Right ventricle myocardium inferior (tissue), 1 donor: ENCODE data around the gene CDK5. TPM values are rescaled to one million over a fixed set of nuclear protein-coding genes. Genes with fewer than 3 reads are reported as not detected.

Experiments
- ATAC-seq: fragments of 200-7000 bp; cut with Tn5 transposase; one replicate; pipeline ENCODE4 v1.9.1; 2020; ENCODE audit warnings: mild to moderate bottlenecking, moderate library complexity
- DNase-seq: peaks from one replicate; pipeline ENCODE4 v3.0.0; 2021; ENCODE audit errors: missing footprints
- intact Hi-C: fragments of 100-400 bp; cut with DNase I; formaldehyde crosslinking; loops from one replicate; pipeline ENCODE4 v1.11.0; 2022
- total RNA-seq: library from RNA; stranded (reverse); fragmentation: NEBNext Ultra II Directional; extraction: Animal tissue kit (Norgen Biotek cat#: 25700); gene quantifications from one replicate; pipeline ENCODE4 v1.2.1, GENCODE V29; 2021
- donor health status: DM: no; HTN: yes; CAD: no; lungs with severe emphysema.

CDK5 gene
- total RNA-seq, 1 donor from 2014 or later = 6.7 TPM

- intact Hi-C loops = no loop called here
- ATAC-seq (no peak), DNase-seq (no peak)
These were observed 3.8 kb upstream of the CDK5 start for GRCh38 chr7:151061213-151062110.

DNA sequence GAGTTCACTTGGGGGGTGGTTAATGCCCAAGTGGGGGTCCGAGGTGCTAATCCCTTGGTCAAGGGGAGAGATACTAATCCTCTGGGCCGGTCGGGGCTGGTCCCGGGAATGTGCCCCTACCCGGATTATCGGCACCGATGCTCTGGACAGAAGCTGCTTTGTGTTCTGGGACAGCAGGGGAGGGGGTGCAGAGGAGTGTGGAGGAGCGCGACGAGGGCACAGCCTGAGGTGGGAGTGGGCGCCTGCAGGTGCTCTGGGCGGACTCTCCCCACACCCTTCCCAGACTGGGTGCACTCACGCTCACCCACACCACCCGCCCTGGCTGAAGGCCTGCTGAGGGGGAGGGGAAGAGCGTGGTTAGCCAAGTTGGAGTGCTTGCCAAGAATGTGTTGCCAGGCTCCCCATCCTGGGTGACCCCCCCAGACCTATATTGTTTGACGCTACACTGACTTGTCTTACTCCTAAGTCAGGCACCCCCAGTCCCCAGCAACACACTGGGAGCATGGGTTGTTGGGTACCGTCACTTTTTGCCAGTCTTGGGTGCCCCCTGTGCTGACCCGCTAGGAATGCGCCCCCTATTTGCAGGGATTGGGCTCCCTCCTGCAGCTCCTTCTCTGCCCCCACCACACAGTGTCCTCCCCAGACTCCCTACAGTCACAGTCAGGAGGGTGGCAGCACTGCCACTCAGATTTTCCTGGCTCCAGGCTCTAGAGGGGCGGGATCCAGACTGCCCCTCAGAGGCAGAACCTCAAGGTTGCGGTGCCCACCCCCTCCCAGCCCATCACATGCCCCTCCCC, 2.9 kb upstream of the CDK5 start:
- DNase-seq (no peak), ATAC-seq (no peak)
- intact Hi-C loops = no loop called here

GRCh38 chr7:151060113-151060415, 2.4 kb upstream of the CDK5 start:
- intact Hi-C loops = no loop called here
- DNase-seq = no peak
- no peak for ATAC-seq

- intact Hi-C loops = loop anchor here (1.0 to 2.0 kb wide), 2 partner anchors 23 to 31 kb away; partner anchors contain the start of genes ABCB8 and TMUB1
- peak; percentile 70 for ATAC-seq
- peak; percentile 91 for DNase-seq
These were observed 1.8 kb upstream of the CDK5 start, which contains the start of gene SLC4A2 for GRCh38 chr7:151059367-151060112. SLC4A2 (plus strand) TSS chr7:151059589; CDS start chr7:151061988, 2,399 bp downstream.

DNA sequence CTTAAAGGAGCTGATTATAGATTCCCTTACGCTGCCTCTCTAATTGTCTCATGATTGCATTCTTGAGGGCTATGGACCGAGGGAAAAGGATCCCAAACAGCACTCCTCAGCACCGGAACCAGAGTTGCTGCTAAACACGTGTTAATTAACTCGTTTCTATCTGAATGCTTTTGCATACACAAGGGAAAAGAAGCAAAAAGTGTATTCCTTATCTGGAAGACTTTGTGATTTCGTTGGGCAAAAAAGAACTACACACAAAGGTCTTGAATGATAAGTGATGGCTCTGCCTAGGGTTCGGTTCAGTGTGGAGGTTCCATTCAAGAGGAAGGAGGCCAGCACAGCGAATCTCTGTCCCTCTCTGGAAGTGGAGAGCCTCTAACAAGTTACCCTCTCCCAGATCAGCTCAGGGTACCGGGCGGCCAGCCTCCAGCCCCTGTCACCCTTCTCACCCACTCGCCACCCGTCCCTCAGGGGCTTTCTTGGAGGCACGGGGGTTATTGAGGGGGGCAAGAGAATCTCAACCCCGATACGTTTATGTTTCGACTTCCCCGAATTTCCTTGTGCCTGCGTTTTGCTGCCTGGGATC, 1.2 kb upstream of the CDK5 start:
- intact Hi-C loops = loop anchor here (1.0 to 2.0 kb wide), 2 partner anchors 24 to 31 kb away; partner anchors contain the start of genes ABCB8 and TMUB1
- DNase-seq (no peak), ATAC-seq (no peak)

- DNase-seq = peak; percentile 99
- intact Hi-C loops = loop anchor here (2.0 kb wide), 2 partner anchors 25 to 57 kb away; partner anchors contain the start of gene TMUB1
- ATAC-seq = peak; percentile 93
These were observed 488 bp upstream of the CDK5 start for GRCh38 chr7:151057989-151058780.

DNA sequence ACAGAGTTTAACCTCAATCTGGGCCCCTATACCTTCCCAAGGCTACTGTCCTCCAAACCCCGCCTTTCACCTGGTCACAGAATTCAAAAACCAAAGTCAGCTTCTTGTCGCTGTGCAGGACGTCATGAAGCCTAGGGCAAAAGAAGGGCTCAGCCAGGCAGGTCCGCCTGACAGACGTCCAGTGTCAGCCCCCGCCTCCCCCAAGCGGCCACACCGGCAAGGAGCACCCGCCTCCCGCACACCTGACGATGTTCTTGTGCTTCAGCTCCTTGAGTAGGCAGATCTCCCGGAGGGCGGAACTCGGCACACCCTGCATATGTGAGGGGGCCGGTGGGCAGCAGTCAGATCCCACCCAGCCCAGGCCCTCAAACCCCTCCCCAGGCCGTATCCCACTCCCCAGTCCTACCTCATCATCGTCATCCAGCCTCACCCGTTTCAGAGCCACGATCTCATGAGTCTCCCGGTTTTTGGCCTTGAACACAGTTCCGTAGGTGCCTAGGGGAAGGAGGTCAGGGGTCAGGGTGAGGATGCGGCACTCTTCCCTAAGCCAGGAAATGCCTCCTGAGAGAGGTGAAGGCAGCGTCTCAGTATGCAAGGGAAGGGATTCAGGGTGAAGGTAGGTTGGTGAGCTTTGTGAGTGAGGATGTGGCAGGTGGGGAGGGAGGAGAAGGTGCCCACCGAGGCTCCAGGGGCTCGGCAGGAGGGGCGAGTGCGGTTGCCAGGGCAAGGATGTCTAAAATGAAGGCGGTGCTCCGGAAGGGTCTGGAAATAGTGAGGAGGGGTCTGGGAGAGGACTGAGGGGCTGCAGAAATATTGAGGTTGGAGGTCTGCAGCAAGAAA, 811 bp downstream of the CDK5 start:
- intact Hi-C loops = loop anchor here (2.0 kb wide), 1 partner anchor 58 kb away; no protein-coding TSS in a partner anchor
- DNase-seq = no peak
- ATAC-seq = no peak

- ATAC-seq (no peak), DNase-seq (no peak)
- intact Hi-C loops = loop anchor here (2.0 kb wide), 1 partner anchor 59 kb away; no protein-coding TSS in a partner anchor
These were observed 1.4 kb downstream of the CDK5 start for GRCh38 chr7:151056283-151056665.

DNA sequence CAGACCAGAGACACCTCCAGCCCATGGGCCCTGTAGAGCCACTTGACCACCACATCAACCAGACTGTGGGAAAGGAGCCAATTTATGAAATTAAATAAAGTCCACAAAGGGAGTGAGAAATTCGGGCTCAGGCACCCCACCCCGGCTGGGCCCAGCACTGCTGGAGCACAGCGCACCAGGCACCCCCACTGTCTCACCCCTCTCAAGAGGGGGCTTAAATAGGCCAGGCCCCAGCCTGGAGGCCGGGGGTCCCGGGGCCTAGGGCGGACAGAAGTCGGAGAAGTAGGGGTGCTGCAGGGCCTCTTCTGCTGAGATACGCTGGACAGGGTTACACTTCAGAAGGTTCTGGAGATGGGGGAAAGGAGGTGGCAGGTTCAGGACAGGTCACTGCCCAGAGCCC, 3.9 kb downstream of the CDK5 start:
- ATAC-seq (no peak), DNase-seq (no peak)
- intact Hi-C loops = no loop called here

DNA sequence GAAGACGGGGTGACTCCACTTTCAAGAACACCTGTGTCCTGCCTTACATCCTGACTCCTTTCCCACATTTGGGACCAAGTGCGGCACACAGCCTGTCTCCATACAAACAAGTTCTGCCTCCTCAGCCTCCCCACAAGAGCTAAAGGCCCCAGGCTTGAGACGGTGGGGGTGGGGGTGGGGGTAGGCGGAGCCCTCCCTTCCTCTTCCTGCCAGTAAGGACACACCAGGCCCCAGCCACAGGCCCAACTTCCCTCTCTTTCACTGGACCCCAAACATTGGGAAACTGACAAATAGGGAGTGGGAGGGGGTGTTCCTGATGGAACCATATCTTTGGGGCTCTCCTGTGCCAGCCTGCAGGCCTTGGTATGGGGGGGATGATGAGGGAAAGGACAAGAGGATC, 4.6 kb downstream of the CDK5 start:
- intact Hi-C loops = no loop called here
- ATAC-seq = no peak
- DNase-seq = no peak

- peak; percentile 56 for ATAC-seq
- intact Hi-C loops = no loop called here
- peak; percentile 76 for DNase-seq
These were observed 6.6 kb downstream of the CDK5 start for GRCh38 chr7:151051108-151051507.

DNA sequence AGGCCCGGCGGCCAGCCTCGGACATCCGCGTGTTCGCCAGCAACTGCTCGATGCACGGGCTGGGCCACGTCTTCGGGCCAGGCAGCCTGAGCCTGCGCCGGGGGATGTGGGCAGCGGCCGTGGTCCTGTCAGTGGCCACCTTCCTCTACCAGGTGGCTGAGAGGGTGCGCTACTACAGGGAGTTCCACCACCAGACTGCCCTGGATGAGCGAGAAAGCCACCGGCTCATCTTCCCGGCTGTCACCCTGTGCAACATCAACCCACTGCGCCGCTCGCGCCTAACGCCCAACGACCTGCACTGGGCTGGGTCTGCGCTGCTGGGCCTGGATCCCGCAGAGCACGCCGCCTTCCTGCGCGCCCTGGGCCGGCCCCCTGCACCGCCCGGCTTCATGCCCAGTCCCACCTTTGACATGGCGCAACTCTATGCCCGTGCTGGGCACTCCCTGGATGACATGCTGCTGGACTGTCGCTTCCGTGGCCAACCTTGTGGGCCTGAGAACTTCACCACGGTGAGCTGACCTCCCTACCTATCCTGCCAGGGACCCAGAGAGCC, 8.7 kb downstream of the CDK5 start:
- ATAC-seq (no peak), DNase-seq (peak; percentile 59)
- intact Hi-C loops = no loop called here

GRCh38 chr7:151047976-151048815, 9.5 kb downstream of the CDK5 start, which contains the start of gene ASIC3:
ASIC3 (plus strand) TSS chr7:151048531; CDS start chr7:151048886, 355 bp downstream.
- intact Hi-C loops = no loop called here
- DNase-seq (peak; percentile 46), ATAC-seq (no peak)

DNA sequence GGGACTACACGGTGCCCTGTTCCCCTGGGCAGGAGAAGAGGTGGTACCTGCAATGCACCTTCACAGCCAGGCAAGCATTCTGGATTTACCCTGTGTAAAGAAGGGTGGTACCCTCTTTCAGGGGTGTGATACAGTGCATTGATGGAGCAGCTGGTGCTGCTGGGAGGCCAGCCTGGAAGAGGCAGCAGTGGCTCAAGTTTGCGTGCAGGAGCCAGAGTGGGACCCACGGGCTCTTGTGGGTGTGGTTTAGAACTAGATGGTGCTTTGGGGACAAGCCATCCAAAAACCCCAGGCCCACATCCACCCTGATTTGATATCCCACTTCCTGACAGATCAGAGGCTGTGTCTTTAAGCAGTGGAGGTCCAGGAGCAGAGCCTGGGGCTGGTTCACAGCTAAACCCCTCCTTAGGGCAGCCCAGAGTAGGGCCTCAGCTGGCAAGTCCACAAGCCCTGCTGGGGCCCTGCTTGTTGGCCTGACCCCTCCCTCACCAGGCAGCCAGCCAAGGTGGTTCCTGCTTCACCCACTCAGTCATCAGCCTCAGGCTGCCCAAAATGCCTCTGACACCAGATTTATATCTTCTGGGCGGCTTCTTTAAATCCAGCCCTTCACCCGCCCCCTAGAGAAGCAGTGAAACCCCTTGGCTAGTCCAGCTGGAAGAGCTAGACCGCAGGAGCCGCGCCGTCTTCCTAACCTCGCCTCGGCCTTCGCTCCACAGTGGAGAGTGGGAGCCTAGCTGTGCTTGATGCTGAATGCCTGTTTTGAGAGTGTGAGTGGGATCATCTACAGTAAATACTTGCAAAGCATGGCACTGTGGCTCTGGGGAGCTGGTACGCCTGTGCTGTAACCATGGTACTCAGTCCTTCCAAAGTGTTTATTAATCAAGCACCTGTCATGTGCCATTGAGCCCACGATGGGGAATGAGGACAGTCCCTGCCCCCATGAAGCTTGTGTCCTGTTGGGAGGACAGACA, 10.8 kb downstream of the CDK5 start:
- peak; percentile 56 for DNase-seq
- no peak for ATAC-seq
- intact Hi-C loops = no loop called here

DNA sequence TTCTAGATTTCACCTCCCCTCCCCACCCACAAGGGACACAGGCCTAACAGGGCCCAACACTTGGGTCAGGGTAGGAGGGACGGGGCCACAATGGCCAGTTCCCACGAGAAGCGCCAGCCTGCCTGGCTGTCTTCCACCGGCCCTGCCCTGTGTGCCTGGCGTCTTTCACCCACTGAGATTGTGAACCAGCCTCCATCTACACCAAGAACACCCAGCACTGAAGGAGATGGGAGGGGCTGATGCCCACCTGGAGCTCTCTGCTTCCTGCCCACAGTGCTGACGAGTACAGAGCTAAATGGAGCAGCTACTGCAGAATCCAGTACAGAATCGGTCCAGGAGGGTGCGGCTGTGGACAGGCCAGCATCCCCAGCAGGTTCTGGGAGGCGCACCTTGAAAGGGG, 11.7 kb downstream of the CDK5 start:
- intact Hi-C loops = no loop called here
- ATAC-seq = no peak
- DNase-seq = peak; percentile 41
